HepG2 (cell line): ENCODE data around the gene QKI. TPM values are rescaled to one million over a fixed set of nuclear protein-coding genes. Genes with fewer than 3 reads are reported as not detected.
A peak's percentile ranks its signal among the peaks of the same experiment; 100 is the strongest.

Source experiments
- CHD4 ChIP-seq: fragments of 200-600 bp; sonication (generic); IDR thresholded peaks from 2 replicates; pipeline ENCODE4 v1.7.0; 2017; ENCODE audit warnings: mild to moderate bottlenecking, low read length, borderline replicate concordance
- ELF3 ChIP-seq: IDR thresholded peaks from 2 replicates; pipeline ENCODE4 v1.6.1; 2016; ENCODE audit warnings: missing genetic modification reagents, missing compliant biosample characterization
- FIP1L1 ChIP-seq: fragments of 200-400 bp; formaldehyde crosslinking; IDR thresholded peaks from 2 replicates; pipeline ENCODE4 v1.6.1; 2018; ENCODE audit warnings: low read depth, mild to moderate bottlenecking, low read length, moderate library complexity, borderline replicate concordance; ENCODE audit not compliant: insufficient read depth
- GABPA ChIP-seq, 2 experiments: IDR thresholded peaks; 2 replicates each; pipeline ENCODE4 v1.6.1; 2011 to 2016; ENCODE audit warnings: low read depth in 2 of 2, low read length in 1 of 2, missing biosample characterization in 1 of 2, missing genetic modification characterization in 1 of 2
- HMG20B ChIP-seq: conservative IDR thresholded peaks from 2 replicates; pipeline ENCODE4 v1.6.1; 2016; ENCODE audit warnings: missing genetic modification reagents, missing compliant biosample characterization
- HNF4A ChIP-seq: sonication (generic); formaldehyde crosslinking; IDR thresholded peaks from 2 replicates; pipeline ENCODE4 v1.4.0; 2020; ENCODE audit warnings: missing genetic modification reagents
- ISX ChIP-seq: sonication (generic); formaldehyde crosslinking; conservative IDR thresholded peaks from 2 replicates; pipeline ENCODE4 v1.5.0; 2020; ENCODE audit warnings: missing genetic modification reagents
- MIXL1 ChIP-seq: IDR thresholded peaks from 2 replicates; pipeline ENCODE4 v1.6.1; 2016
- NFRKB ChIP-seq: fragments of 450-650 bp; IDR thresholded peaks from 2 replicates; pipeline ENCODE4 v1.6.1; 2017
- NR2F1 ChIP-seq, 2 experiments: fragments of 450-650 bp in 1 of 2; formaldehyde crosslinking in 1 of 2; IDR thresholded peaks; 2 replicates each; pipeline versions ENCODE4 v1.5.0 to v1.6.1; 2016 to 2020; ENCODE audit warnings: mild to moderate bottlenecking in 1 of 2, missing compliant biosample characterization in 1 of 2, missing genetic modification reagents in 1 of 2, moderate library complexity in 1 of 2
- NR2F6 ChIP-seq, 2 experiments: IDR thresholded peaks; 2 replicates each; pipeline ENCODE4 v1.6.1; 2016; ENCODE audit warnings: antibody characterized with exemption in 1 of 2, mild to moderate bottlenecking in 1 of 2
- PAXIP1 ChIP-seq: sonication (generic); formaldehyde crosslinking; conservative IDR thresholded peaks from 2 replicates; pipeline ENCODE4 v1.4.0; 2020; ENCODE audit warnings: mild to moderate bottlenecking, missing genetic modification reagents, moderate library complexity
- PHF21A ChIP-seq: sonication (generic); formaldehyde crosslinking; IDR thresholded peaks from 2 replicates; pipeline ENCODE4 v1.5.0; 2020; ENCODE audit warnings: mild to moderate bottlenecking, missing genetic modification reagents
- PLRG1 ChIP-seq: fragments of 450-650 bp; conservative IDR thresholded peaks from 2 replicates; pipeline ENCODE4 v1.6.1; 2016
- POLR2AphosphoS2 ChIP-seq: IDR thresholded peaks from 2 replicates; pipeline ENCODE4 v1.6.1; 2011; ENCODE audit warnings: low read depth, low read length, improper control_type of control experiment
- SMYD3 ChIP-seq: sonication (generic); formaldehyde crosslinking; IDR thresholded peaks from 2 replicates; pipeline ENCODE4 v1.8.1; 2023; ENCODE audit warnings: mild to moderate bottlenecking, missing genetic modification reagents
- SNAPC2 ChIP-seq: sonication (generic); formaldehyde crosslinking; IDR thresholded peaks from 2 replicates; pipeline ENCODE4 v1.8.1; 2022; ENCODE audit warnings: mild to moderate bottlenecking, missing genetic modification reagents
- ZNF264 ChIP-seq: sonication (generic); formaldehyde crosslinking; IDR thresholded peaks from 2 replicates; pipeline ENCODE4 v1.4.0; 2020; ENCODE audit warnings: missing genetic modification reagents
- ZNF572 ChIP-seq: sonication (generic); formaldehyde crosslinking; IDR thresholded peaks from 2 replicates; pipeline ENCODE4 v1.5.1; 2020; ENCODE audit warnings: mild to moderate bottlenecking, missing genetic modification reagents
- ZNF646 ChIP-seq: sonication (generic); formaldehyde crosslinking; IDR thresholded peaks from 2 replicates; pipeline ENCODE4 v1.9.0; 2021; ENCODE audit warnings: mild to moderate bottlenecking, missing genetic modification reagents
- ZNF879 ChIP-seq: sonication (generic); formaldehyde crosslinking; IDR thresholded peaks from 2 replicates; pipeline ENCODE4 v1.8.1; 2023; ENCODE audit warnings: missing genetic modification reagents
- polyA plus RNA-seq, 8 experiments: library from polyadenylated mRNA; depleted of rRNA in 3 of 8; stranded (reverse) in 7 of 8; unstranded in 1 of 8; fragments of >200 nt; fragmentation: Illumina TruSeq in 4 of 8; extraction: Trizol in 4 of 8; gene quantifications; 2 replicates each; pipeline versions ENCODE4 v1.2.1 to v1.2.3, GENCODE V29; 2011 to 2016; ENCODE audit warnings: low read depth in 4 of 8, missing spikeins in 1 of 8, mixed read lengths in 1 of 8; ENCODE audit not compliant: insufficient read depth in 1 of 8
- total RNA-seq, 5 experiments: library from RNA; depleted of rRNA; stranded (reverse); fragments of >200 nt; fragmentation: Illumina TruSeq; extraction: Trizol; gene quantifications; 2 replicates each; pipeline ENCODE4 v1.2.3, GENCODE V29; 2016; ENCODE audit warnings: low read depth in 1 of 5

QKI gene
- total and polyA plus RNA-seq, 2 of the 13 experiments (the other 11 are each of a cell fraction or from before 2014, with no cell fraction given), result 136 to 137 TPM

GRCh38 chr6:163596174-163596573, 181.7 kb downstream of the QKI start (continued):
- no peak for TF ChIP-seq ZNF646
- 0 out of 2 replicates have a peak, but pooled peaks have one; percentile 10 for TF ChIP-seq MIXL1 (CRISPR knock-in tag)
- no peak for TF ChIP-seq NFRKB
- no peak for TF ChIP-seq CHD4
- 0 out of 2 replicates have a peak, but pooled peaks have one; percentile 24 for TF ChIP-seq HNF4A (CRISPR knock-in tag)
- no peak for TF ChIP-seq PHF21A
- TF ChIP-seq PAXIP1, result peak; percentile 61
- TF ChIP-seq NR2F1 (CRISPR knock-in tag; IDR thresholded peaks at IDR 0.05), result 0 out of 4 replicates have a peak, but pooled peaks of 1 of the 2 experiments have one; percentile 30
- no peak for TF ChIP-seq SMYD3 (CRISPR knock-in tag)
- no peak for TF ChIP-seq FIP1L1
- no peak for TF ChIP-seq SNAPC2 (CRISPR knock-in tag)
- TF ChIP-seq HMG20B (CRISPR knock-in tag), result no peak
- no peak for TF ChIP-seq ZNF264 (CRISPR knock-in tag)
- no peak for TF ChIP-seq ISX (CRISPR knock-in tag)
- no peak for TF ChIP-seq ZNF879 (CRISPR knock-in tag)
- no peak for TF ChIP-seq POLR2AphosphoS2
- no peak for TF ChIP-seq GABPA (IDR thresholded peaks at IDR 0.05; ENCODE audit: low read depth, low read length)
- no peak for TF ChIP-seq GABPA (CRISPR knock-in tag; IDR thresholded peaks at IDR 0.05; ENCODE audit: low read depth)
- no peak for TF ChIP-seq ELF3
- TF ChIP-seq NR2F6 (IDR thresholded peaks at IDR 0.05), result peak; percentile 52; the same call in 1 of the 2 replicates
- no peak for TF ChIP-seq NR2F6 (CRISPR knock-in tag; IDR thresholded peaks at IDR 0.05)
- TF ChIP-seq PLRG1, result no peak
- TF ChIP-seq ZNF572, result no peak
